GM12878 (cell line): ENCODE measurements around the gene ATF7. TPM values are rescaled to one million over a fixed set of nuclear protein-coding genes. Genes with fewer than 3 reads are reported as not detected.

Experiments used
- ASH2L ChIP-seq: fragments of 300-600, 200-600 bp; sonication (generic); IDR thresholded peaks from 2 replicates; pipeline ENCODE4 v1.6.1; 2017; ENCODE audit warnings: low read depth, mild to moderate bottlenecking, borderline replicate concordance
- BCL11A ChIP-seq: IDR thresholded peaks from 2 replicates; pipeline ENCODE4 v1.6.1; 2011; ENCODE audit warnings: low read depth, low read length
- BRCA1 ChIP-seq: IDR thresholded peaks from 2 replicates; pipeline ENCODE4 v1.6.1; 2011; ENCODE audit warnings: low read depth, low read length, improper control_type of control experiment
- ELK1 ChIP-seq: IDR thresholded peaks from 2 replicates; pipeline ENCODE4 v1.6.1; 2012; ENCODE audit warnings: low read depth, low read length, improper control_type of control experiment
- ETV6 ChIP-seq, 2 experiments: fragments of 450-650 bp in 1 of 2; IDR thresholded peaks in 1 of 2; conservative IDR thresholded peaks in 1 of 2; 2 replicates each; pipeline ENCODE4 v1.6.1; 2014; ENCODE audit warnings: antibody characterized with exemption in 1 of 2, borderline replicate concordance in 1 of 2, low read depth in 1 of 2, mild to moderate bottlenecking in 1 of 2, moderate library complexity in 1 of 2
- IKZF2 ChIP-seq, 2 experiments: fragments of 450-650 bp; IDR thresholded peaks; 2 replicates each; pipeline ENCODE4 v1.6.1; 2017; ENCODE audit warnings: mild to moderate bottlenecking in 2 of 2, moderate library complexity in 2 of 2
- JUNB ChIP-seq: IDR thresholded peaks from 2 replicates; pipeline ENCODE4 v1.6.1; 2016; ENCODE audit warnings: antibody characterized with exemption, mild to moderate bottlenecking
- MEF2B ChIP-seq: fragments of 450-650 bp; IDR thresholded peaks from 2 replicates; pipeline ENCODE4 v1.6.1; 2018; ENCODE audit warnings: mild to moderate bottlenecking, moderate library complexity; ENCODE audit not compliant: partially characterized antibody, poor library complexity, severe bottlenecking
- NBN ChIP-seq: fragments of 450-650 bp; IDR thresholded peaks from 2 replicates; pipeline ENCODE4 v1.6.1; 2016
- NFIC ChIP-seq: IDR thresholded peaks from 2 replicates; pipeline ENCODE4 v1.6.1; 2012; ENCODE audit warnings: low read depth, mild to moderate bottlenecking, inconsistent platforms, low read length, moderate library complexity
- NKRF ChIP-seq: fragments of 450-650 bp; conservative IDR thresholded peaks from 2 replicates; pipeline ENCODE4 v1.6.1; 2017; ENCODE audit warnings: mild to moderate bottlenecking, moderate library complexity
- NR2F1 ChIP-seq: fragments of 450-650 bp; conservative IDR thresholded peaks from 2 replicates; pipeline ENCODE4 v1.6.1; 2017; ENCODE audit warnings: mild to moderate bottlenecking
- PAX5 ChIP-seq: IDR thresholded peaks from 2 replicates; pipeline ENCODE4 v1.6.1; 2011; ENCODE audit warnings: low read depth, low read length, borderline replicate concordance
- RELA ChIP-seq: fragments of 450-650 bp; IDR thresholded peaks from 2 replicates; pipeline ENCODE4 v1.8.0; 2014; ENCODE audit warnings: borderline replicate concordance; ENCODE audit not compliant: partially characterized antibody
- RELB ChIP-seq: fragments of 450-650 bp; IDR thresholded peaks from 2 replicates; pipeline ENCODE4 v1.6.1; 2017; ENCODE audit warnings: low read depth, mild to moderate bottlenecking, moderate library complexity
- TARDBP ChIP-seq: IDR thresholded peaks from 2 replicates; pipeline ENCODE4 v1.6.1; 2016; ENCODE audit warnings: borderline replicate concordance
- ZNF24 ChIP-seq: fragments of 450-650 bp; IDR thresholded peaks from 2 replicates; pipeline ENCODE4 v1.6.1; 2017; ENCODE audit warnings: antibody characterized with exemption, mild to moderate bottlenecking
- ZNF274 ChIP-seq: IDR thresholded peaks from one replicate; pipeline ENCODE4 v1.8.0; 2011; ENCODE audit not compliant: insufficient read length, insufficient read depth
- ZNF687 ChIP-seq: fragments of 450-650 bp; IDR thresholded peaks from 2 replicates; pipeline ENCODE4 v1.6.1; 2017; ENCODE audit warnings: mild to moderate bottlenecking, moderate library complexity
- polyA plus RNA-seq, 11 experiments: library from polyadenylated mRNA; depleted of rRNA in 4 of 11; unstranded in 6 of 11; stranded (reverse) in 5 of 11; fragments of >200 nt; fragmentation: Nextera tagmentation in 4 of 11; fragmentation: Illumina TruSeq in 1 of 11; extraction: Ambion mirVana in 4 of 11; extraction: Trizol in 1 of 11; gene quantifications; 1 replicate in 1 of 11; 2 replicates in 10 of 11; pipeline versions ENCODE4 v1.2.1 to v1.2.3, GENCODE V29; 2011 to 2016; ENCODE audit warnings: inconsistent platforms in 2 of 11, missing spikeins in 2 of 11, low read depth in 1 of 11
- total RNA-seq, 4 experiments: library from RNA; depleted of rRNA in 3 of 4; stranded (reverse); fragments of >200 nt in 3 of 4; fragmentation: Illumina TruSeq in 1 of 4; extraction: Trizol in 1 of 4; gene quantifications; 2 replicates each; pipeline versions ENCODE4 v1.2.1 to v1.2.3, GENCODE V29; 2013 to 2021

ATF7 gene
- total and polyA plus RNA-seq, 10 of the 15 experiments (the other 5 are each of a cell fraction or from before 2014, with no cell fraction given) = 9.1 to 30.7 (median 21.8) TPM

- TF ChIP-seq ZNF687 = no peak
- TF ChIP-seq TARDBP = no peak
- TF ChIP-seq ASH2L = no peak
- TF ChIP-seq ETV6 (conservative IDR thresholded peaks at IDR 0.05 in 1 of 2, IDR thresholded peaks at IDR 0.05 in 1 of 2; ENCODE audit: borderline replicate concordance in 1 of 2, low read depth in 1 of 2) = no peak
- peak; percentile 56 for TF ChIP-seq MEF2B
- no peak for TF ChIP-seq BRCA1
- no peak for TF ChIP-seq ZNF274
- TF ChIP-seq NR2F1 = 0 out of 2 replicates have a peak, but pooled peaks have one; percentile 10
- no peak for TF ChIP-seq PAX5
- TF ChIP-seq ZNF24 = peak; percentile 24; the same call in 1 of the 2 replicates
- no peak; a peak in 1 of 4 replicates for TF ChIP-seq IKZF2 (IDR thresholded peaks at IDR 0.05)
- no peak for TF ChIP-seq RELA
- no peak for TF ChIP-seq RELB
- TF ChIP-seq BCL11A = no peak
- TF ChIP-seq ELK1 = no peak
- no peak for TF ChIP-seq JUNB
- TF ChIP-seq NKRF = no peak
- TF ChIP-seq NBN = 0 out of 2 replicates have a peak, but pooled peaks have one; percentile 36
- TF ChIP-seq NFIC = no peak
- TF ChIP-seq, all 136 proteins: peak for 5
Observed at GRCh38 chr12:53551889-53552291, 74.3 kb downstream of the ATF7 start (continued).
